ENCODE data around the gene LRRC8A. TPM values are rescaled to one million over a fixed set of nuclear protein-coding genes. Genes with fewer than 3 reads are reported as not detected.

The LRRC8A gene
- total and polyA plus RNA-seq, 2 of the 13 experiments (the other 11 are each of a cell fraction or from before 2014, with no cell fraction given): 16.1 to 40.6 TPM

- TF ChIP-seq, protein P1, sequence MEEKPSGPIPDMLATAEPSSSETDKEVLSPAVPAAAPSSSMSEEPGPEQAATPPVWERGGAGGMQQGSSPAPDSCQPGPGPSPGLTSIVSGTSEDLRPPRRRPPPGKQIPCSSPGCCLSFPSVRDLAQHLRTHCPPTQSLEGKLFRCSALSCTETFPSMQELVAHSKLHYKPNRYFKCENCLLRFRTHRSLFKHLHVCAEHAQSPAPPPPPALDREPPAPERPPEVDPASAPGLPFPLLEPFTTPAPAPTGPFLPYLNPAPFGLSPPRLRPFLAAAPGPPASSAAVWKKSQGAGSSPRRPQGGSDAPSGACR (CRISPR knock-in tag; IDR thresholded peaks at IDR 0.05): no peak
- TF ChIP-seq U2AF2 (IDR thresholded peaks at IDR 0.05; ENCODE audit: low read depth, low read length) (no peak), SYNCRIP (IDR thresholded peaks at IDR 0.05; ENCODE audit: insufficient read depth, low read depth, low read length) (no peak), KDM5A (IDR thresholded peaks at IDR 0.05; ENCODE audit: borderline replicate concordance, low read length) (no peak), ISL2 (CRISPR knock-in tag; IDR thresholded peaks at IDR 0.05) (0 out of 2 replicates have a peak, but pooled peaks have one; percentile 38), SETDB1 (CRISPR knock-in tag; IDR thresholded peaks at IDR 0.05; ENCODE audit: borderline replicate concordance) (no peak), NKX3-1 (CRISPR knock-in tag; IDR thresholded peaks at IDR 0.05) (no peak; the same call in 1 of the 2 replicates), ZMYM3 (CRISPR knock-in tag; IDR thresholded peaks at IDR 0.05) (peak; percentile 31; the same call in 1 of the 2 replicates), SIX4 (CRISPR knock-in tag; IDR thresholded peaks at IDR 0.05) (0 out of 2 replicates have a peak, but pooled peaks have one; percentile 20), ZNF160 (CRISPR knock-in tag; IDR thresholded peaks at IDR 0.05) (no peak), TGIF2 (CRISPR knock-in tag; IDR thresholded peaks at IDR 0.05) (no peak), ZFP36L1 (CRISPR knock-in tag; IDR thresholded peaks at IDR 0.05) (no peak), ZNF207 (IDR thresholded peaks at IDR 0.05; ENCODE audit: borderline replicate concordance) (no peak), JUN (CRISPR knock-in tag; IDR thresholded peaks at IDR 0.05) (no peak), SALL1 (CRISPR knock-in tag; IDR thresholded peaks at IDR 0.05) (peak; percentile 73), GFI1 (CRISPR knock-in tag; IDR thresholded peaks at IDR 0.05; ENCODE audit: borderline replicate concordance) (0 out of 2 replicates have a peak, but pooled peaks have one; percentile 20), CREB1 (IDR thresholded peaks at IDR 0.05) (no peak), CREB1 (CRISPR knock-in tag; IDR thresholded peaks at IDR 0.05) (no peak), KAT2B (IDR thresholded peaks at IDR 0.05; ENCODE audit: borderline replicate concordance, low read depth, low read length) (no peak), BCL6 (CRISPR knock-in tag; IDR thresholded peaks at IDR 0.05) (no peak; the same call in 1 of the 2 replicates), ZNF644 (CRISPR knock-in tag; IDR thresholded peaks at IDR 0.05; ENCODE audit: low read depth) (no peak), ZIK1 (CRISPR knock-in tag; IDR thresholded peaks at IDR 0.05; ENCODE audit: borderline replicate concordance, low read depth) (0 out of 2 replicates have a peak, but pooled peaks have one; percentile 28)
- TF ChIP-seq, protein P2, sequence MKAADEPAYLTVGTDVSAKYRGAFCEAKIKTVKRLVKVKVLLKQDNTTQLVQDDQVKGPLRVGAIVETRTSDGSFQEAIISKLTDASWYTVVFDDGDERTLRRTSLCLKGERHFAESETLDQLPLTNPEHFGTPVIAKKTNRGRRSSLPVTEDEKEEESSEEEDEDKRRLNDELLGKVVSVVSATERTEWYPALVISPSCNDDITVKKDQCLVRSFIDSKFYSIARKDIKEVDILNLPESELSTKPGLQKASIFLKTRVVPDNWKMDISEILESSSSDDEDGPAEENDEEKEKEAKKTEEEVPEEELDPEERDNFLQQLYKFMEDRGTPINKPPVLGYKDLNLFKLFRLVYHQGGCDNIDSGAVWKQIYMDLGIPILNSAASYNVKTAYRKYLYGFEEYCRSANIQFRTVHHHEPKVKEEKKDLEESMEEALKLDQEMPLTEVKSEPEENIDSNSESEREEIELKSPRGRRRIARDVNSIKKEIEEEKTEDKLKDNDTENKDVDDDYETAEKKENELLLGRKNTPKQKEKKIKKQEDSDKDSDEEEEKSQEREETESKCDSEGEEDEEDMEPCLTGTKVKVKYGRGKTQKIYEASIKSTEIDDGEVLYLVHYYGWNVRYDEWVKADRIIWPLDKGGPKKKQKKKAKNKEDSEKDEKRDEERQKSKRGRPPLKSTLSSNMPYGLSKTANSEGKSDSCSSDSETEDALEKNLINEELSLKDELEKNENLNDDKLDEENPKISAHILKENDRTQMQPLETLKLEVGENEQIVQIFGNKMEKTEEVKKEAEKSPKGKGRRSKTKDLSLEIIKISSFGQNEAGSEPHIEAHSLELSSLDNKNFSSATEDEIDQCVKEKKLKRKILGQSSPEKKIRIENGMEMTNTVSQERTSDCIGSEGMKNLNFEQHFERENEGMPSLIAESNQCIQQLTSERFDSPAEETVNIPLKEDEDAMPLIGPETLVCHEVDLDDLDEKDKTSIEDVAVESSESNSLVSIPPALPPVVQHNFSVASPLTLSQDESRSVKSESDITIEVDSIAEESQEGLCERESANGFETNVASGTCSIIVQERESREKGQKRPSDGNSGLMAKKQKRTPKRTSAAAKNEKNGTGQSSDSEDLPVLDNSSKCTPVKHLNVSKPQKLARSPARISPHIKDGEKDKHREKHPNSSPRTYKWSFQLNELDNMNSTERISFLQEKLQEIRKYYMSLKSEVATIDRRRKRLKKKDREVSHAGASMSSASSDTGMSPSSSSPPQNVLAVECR (CRISPR knock-in tag; IDR thresholded peaks at IDR 0.05; ENCODE audit: borderline replicate concordance): no peak; the same call in 1 of the 2 replicates
Measured at GRCh38 chr9:128917151-128917849, 35.4 kb downstream of the LRRC8A start (continued).
